GM12872 (cell line): ENCODE data around the gene POLR3A.

Experiments used
- TF ChIP-seq, protein P1 (sequence below): IDR thresholded peaks from 3 replicates; pipeline ENCODE4 v1.5.1; 2011; ENCODE audit warnings: low read depth, mild to moderate bottlenecking, low read length, moderate library complexity; ENCODE audit not compliant: insufficient read depth

The POLR3A gene

DNA sequence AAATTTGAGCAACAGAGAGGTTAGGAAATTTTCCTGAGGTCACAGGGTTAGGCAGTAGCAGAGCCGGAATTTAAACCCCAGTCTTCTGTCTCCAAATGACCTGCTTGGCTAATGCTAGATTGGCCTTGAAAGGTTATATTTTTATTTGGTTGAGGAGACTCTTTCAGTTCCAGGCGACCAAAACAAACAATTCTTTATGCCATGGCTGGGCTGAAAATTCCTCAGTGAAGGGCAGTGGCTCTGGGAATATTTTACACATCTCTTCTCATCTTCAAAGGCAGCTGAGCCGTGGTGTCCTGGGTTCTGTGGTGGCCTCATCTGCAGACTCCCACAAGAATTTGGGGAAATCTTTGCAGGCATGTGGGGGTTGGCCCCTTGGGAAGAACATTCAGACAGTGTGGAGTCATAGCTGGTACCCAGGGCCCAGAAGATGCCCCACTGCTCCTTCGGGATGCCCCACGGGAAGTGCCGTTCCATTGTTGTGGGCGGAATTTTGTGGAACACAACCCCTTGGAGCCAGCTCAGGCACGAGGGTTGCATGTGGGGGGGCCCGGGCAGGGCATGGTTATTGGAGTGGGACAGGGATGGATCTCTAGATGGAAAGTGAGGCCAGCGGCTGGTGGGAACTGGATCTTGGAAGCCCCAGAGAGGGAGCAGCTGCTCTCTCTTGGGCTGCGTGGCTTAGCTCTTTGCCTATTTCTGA lies 37.6 kb upstream of the POLR3A start:
- TF ChIP-seq, protein P1, sequence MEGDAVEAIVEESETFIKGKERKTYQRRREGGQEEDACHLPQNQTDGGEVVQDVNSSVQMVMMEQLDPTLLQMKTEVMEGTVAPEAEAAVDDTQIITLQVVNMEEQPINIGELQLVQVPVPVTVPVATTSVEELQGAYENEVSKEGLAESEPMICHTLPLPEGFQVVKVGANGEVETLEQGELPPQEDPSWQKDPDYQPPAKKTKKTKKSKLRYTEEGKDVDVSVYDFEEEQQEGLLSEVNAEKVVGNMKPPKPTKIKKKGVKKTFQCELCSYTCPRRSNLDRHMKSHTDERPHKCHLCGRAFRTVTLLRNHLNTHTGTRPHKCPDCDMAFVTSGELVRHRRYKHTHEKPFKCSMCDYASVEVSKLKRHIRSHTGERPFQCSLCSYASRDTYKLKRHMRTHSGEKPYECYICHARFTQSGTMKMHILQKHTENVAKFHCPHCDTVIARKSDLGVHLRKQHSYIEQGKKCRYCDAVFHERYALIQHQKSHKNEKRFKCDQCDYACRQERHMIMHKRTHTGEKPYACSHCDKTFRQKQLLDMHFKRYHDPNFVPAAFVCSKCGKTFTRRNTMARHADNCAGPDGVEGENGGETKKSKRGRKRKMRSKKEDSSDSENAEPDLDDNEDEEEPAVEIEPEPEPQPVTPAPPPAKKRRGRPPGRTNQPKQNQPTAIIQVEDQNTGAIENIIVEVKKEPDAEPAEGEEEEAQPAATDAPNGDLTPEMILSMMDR: no peak

DNA sequence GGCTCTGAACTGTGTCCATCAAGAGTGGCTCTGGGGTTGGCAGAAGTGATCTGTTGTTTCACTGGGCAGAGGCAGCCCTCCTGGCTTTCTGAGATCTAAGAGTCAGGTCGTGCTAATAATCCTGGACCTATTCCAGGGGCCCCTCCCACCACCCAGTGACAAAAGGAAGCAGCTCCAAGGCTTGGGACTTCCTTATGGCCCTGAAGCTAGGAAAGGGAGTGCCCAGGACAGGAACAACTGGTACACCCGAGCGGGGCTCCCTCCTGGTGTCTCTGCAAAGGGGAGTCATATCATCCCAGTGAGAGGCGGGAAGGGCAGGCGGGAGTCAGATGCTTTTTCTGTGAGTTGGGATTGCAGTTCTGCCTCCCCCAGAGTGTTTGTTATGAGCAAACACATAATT lies 36.7 kb upstream of the POLR3A start:
- TF ChIP-seq, protein P1: no peak

DNA sequence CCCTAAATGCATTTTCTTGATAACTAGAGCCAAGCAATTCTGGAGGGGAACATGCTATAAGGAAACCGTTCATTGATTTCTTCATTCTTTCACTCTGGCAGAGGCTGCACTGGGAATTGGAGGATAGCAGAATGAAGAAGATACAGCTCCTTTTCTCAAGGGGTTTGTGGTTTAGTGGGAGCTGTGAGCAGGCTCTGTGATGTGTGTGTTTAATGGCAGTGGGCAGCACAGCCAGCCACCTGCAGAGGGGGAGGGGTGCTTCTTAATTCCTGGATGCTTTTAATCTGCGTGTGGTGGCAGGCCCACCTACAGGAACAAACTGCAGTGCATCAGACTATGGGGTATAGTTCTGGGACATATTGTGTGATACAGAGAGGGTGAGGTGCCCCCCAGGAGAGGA lies 36.3 kb upstream of the POLR3A start:
- TF ChIP-seq, protein P1: no peak

DNA sequence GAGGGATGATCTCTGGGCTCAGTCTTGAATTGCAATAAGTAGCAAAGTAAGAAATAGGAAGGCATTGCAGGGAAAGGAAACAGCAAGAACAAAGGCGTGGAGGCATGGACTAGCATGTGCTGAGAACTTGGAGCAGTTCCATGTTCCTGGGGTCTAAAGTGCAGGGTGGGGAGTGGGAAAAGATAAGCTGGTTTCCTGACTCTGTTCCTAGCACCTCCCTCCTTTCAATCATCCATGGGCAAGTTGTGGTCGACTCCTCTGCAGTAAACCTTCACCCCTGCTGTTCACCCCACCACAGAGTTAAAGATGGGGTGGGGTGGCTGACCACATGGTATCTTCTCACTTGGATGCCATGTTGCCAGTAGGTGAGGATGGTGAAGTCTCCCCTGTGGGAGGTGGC lies 33.9 kb upstream of the POLR3A start:
- TF ChIP-seq, protein P1: no peak

DNA sequence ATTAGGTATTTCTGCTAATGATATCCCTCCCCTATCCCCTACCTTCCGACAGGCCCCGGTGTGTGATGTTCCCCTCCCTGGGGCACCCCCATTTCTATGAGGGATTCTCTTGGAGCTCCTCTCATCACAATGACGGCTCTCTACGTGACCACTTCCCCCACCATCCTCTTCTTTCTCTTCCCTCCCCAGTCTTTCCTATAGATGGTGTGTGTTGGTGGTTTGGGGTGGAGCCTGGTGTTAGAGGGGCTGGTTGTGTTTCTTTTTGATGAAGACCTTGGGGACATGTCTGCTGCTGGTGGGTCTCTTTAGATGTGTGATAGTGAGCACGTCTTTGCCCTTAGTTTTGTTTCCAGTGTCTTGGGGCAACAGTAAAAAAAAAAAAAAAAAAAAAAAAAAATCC lies 33.0 kb upstream of the POLR3A start:
- TF ChIP-seq, protein P1: no peak

DNA sequence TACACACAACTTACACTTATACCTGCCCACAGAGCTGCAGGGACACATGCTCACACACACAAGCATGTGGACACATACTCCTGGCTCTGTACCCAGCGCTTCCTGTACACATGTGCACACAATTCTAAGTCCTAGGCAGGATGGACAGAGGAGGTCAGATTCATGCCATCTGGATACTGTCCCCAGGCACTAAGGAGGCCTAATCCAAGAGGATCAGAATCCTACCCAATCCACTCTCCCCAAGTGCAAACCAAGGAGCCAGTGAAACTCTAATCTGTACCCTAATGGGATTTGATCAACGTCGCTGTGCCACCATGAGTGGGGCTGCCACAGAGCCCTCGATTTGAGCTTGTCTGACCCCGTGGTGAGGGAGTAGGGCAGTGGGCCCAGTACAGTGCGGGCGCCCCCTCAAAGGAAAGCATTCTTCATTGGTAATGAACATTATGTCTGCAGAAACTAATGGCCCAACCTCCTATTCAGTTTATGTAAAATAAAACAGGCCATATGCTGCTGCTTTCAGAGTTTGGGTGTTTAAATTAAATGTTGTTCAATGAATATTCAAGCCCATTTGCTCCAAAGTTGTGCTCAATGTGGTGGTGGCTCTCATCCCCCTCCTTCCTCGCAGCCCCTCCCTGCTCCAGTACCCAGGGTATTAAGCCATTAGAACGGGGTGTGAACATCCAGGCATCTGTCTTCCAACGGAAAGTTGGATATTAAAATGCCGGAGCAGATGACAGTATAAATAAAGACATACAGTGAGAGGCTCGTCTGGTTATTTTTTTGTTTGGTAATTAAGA lies 30.8 kb upstream of the POLR3A start:
- TF ChIP-seq, protein P1: no peak

DNA sequence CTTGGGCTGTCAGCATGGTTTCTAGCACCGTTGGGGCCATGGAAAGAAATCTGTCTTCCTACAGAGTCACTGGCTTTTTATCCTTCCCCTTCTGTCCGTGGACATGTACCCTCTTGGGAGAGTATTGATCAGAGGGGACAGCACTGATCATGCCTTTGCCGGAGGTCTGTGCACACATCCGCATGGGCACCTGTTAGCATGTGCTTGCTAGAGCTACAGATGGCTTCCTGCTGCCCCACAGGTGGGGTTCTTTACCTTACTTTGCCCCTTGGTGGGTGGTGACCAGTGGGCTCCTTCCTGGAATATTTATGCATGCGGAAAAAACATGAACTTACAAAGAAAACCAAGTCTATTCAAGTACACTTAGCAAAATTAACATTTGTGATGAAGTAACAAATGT lies 29.2 kb upstream of the POLR3A start:
- TF ChIP-seq, protein P1: no peak
